Tibial nerve (tissue), 4 donors: Measurements from ENCODE around the gene NCOR1.

Experiments
- CTCF ChIP-seq, 5 experiments: fragments of 200-600 bp in 3 of 5; fragments of 450-650 bp in 2 of 5; sonication (generic) in 3 of 5; IDR thresholded peaks; one replicate each; pipeline ENCODE4 v1.5.1; 2016 to 2019; ENCODE audit warnings: antibody characterized with exemption in 5 of 5, mild to moderate bottlenecking in 3 of 5, moderate library complexity in 2 of 5
- EP300 ChIP-seq, 2 donors: sonication (generic); formaldehyde crosslinking; IDR thresholded peaks; one replicate each; pipeline ENCODE4 v1.6.1; 2017; ENCODE audit warnings: antibody characterized with exemption in 2 of 2, mild to moderate bottlenecking in 1 of 2
- POLR2A ChIP-seq, 2 donors: fragments of 450-650 bp; IDR thresholded peaks; one replicate each; pipeline ENCODE4 v1.6.1; 2017; ENCODE audit warnings: antibody characterized with exemption in 2 of 2, mild to moderate bottlenecking in 2 of 2, moderate library complexity in 2 of 2

DNA sequence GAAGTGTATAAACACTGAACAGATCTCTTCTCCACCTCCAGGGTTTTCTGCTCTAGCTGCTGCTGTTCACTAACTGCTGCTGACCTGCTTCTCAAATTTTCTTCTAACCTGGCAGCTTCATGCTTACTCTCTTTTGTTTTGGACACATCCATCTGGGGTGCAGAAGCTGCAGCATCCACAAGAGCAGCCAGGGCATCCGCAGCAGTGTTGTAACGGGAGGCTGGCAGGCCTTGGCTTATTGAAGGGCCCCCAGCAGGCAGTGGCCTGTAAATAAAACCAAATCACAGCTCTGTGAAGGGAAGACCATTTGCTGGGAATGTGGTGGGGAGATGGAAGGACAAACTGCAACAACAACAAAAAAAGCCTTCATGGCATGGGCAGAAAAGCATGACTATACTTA is 153.7 kb downstream of the NCOR1 start:
- TF ChIP-seq POLR2A (IDR thresholded peaks at IDR 0.05) (no peak), CTCF (IDR thresholded peaks at IDR 0.05) (no peak), EP300 (IDR thresholded peaks at IDR 0.05) (no peak)
